Measurements from ENCODE around the gene REG1A.

The REG1A gene

GRCh38 chr2:79086255-79086654 is 34.0 kb upstream of the REG1A start:
- no peak for DNase-seq (ENCODE audit: low read depth)
- H3K4me3 ChIP-seq (ENCODE audit: low read depth, low read length): no peak overlapping the region
- TF ChIP-seq CTCF (conservative IDR thresholded peaks at IDR 0.05; ENCODE audit: low read depth, low read length): no peak

GRCh38 chr2:79087785-79088364 is 32.4 kb upstream of the REG1A start, which contains the start of gene REG1B:
TSS of gene REG1B (minus strand) at chr2:79087993. CDS start at chr2:79087612, 381 bp downstream.
- H3K4me3 ChIP-seq (ENCODE audit: low read depth, low read length): no peak within 1 kb of the TSS
- no peak for DNase-seq (ENCODE audit: low read depth)
- no peak for TF ChIP-seq CTCF (conservative IDR thresholded peaks at IDR 0.05; ENCODE audit: low read depth, low read length)

- DNase-seq (ENCODE audit: low read depth): no peak
- H3K4me3 ChIP-seq (ENCODE audit: low read depth, low read length): no peak overlapping the region
- TF ChIP-seq CTCF (conservative IDR thresholded peaks at IDR 0.05; ENCODE audit: low read depth, low read length): no peak
Measured at GRCh38 chr2:79090693-79091092, 29.6 kb upstream of the REG1A start.

GRCh38 chr2:79097843-79098242 is 22.4 kb upstream of the REG1A start:
- no peak for TF ChIP-seq CTCF (conservative IDR thresholded peaks at IDR 0.05; ENCODE audit: low read depth, low read length)

GRCh38 chr2:79099140-79099686 is 21.1 kb upstream of the REG1A start:
- no peak for TF ChIP-seq CTCF (conservative IDR thresholded peaks at IDR 0.05; ENCODE audit: low read depth, low read length)
- DNase-seq (ENCODE audit: low read depth): no peak
- no peak overlapping the region for H3K4me3 ChIP-seq (ENCODE audit: low read depth, low read length)

More at GRCh38 chr2:79097843-79098242, 22.4 kb upstream of the REG1A start:
- H3K4me3 ChIP-seq (ENCODE audit: low read depth, low read length): no peak overlapping the region
- DNase-seq (ENCODE audit: low read depth): no peak

- TF ChIP-seq CTCF (conservative IDR thresholded peaks at IDR 0.05; ENCODE audit: low read depth, low read length): no peak
- no peak for DNase-seq (ENCODE audit: low read depth)
- no peak overlapping the region for H3K4me3 ChIP-seq (ENCODE audit: low read depth, low read length)
Measured at GRCh38 chr2:79100285-79100684, 20.0 kb upstream of the REG1A start.

- no peak for TF ChIP-seq CTCF (conservative IDR thresholded peaks at IDR 0.05; ENCODE audit: low read depth, low read length)
- no peak for DNase-seq (ENCODE audit: low read depth)
- H3K4me3 ChIP-seq (ENCODE audit: low read depth, low read length): no peak overlapping the region
Measured at GRCh38 chr2:79101024-79101423, 19.3 kb upstream of the REG1A start.
